Neuronal stem cell (in vitro differentiated cells): ENCODE measurements around the gene TANGO6.

Experiments
- DNase-seq: peaks from one replicate; pipeline ENCODE4 v3.0.0-alpha.2; 2013; ENCODE audit warnings: low spot score
- H2AFZ ChIP-seq: one replicate; pipeline ENCODE4 v1.6.1; 2013; ENCODE audit warnings: mild to moderate bottlenecking, low read length, inconsistent platforms
- H2AK5ac ChIP-seq: 2 replicates; pipeline ENCODE4 v1.6.1; 2013; ENCODE audit warnings: low read depth, mild to moderate bottlenecking, inconsistent platforms, low read length, moderate library complexity, mixed read lengths
- H2BK120ac ChIP-seq: 2 replicates; pipeline ENCODE4 v1.6.1; 2013; ENCODE audit warnings: low read depth, mild to moderate bottlenecking, inconsistent platforms, low read length, moderate library complexity, mixed read lengths
- H2BK12ac ChIP-seq: one replicate; pipeline ENCODE4 v1.6.1; 2013; ENCODE audit warnings: low read length, inconsistent platforms
- H2BK15ac ChIP-seq: 2 replicates; pipeline ENCODE4 v1.6.1; 2013; ENCODE audit warnings: mild to moderate bottlenecking, low read length, inconsistent platforms, mixed read lengths
- H2BK5ac ChIP-seq: one replicate; pipeline ENCODE4 v1.6.1; 2013; ENCODE audit warnings: inconsistent platforms, mild to moderate bottlenecking, low read length, moderate library complexity
- H3K14ac ChIP-seq: one replicate; pipeline ENCODE4 v1.6.1; 2013; ENCODE audit warnings: low read length, inconsistent platforms
- H3K18ac ChIP-seq: 2 replicates; pipeline ENCODE4 v1.6.1; 2013; ENCODE audit warnings: low read length, inconsistent platforms
- H3K23ac ChIP-seq: 2 replicates; pipeline ENCODE4 v1.6.1; 2013; ENCODE audit warnings: low read depth, mild to moderate bottlenecking, mixed read lengths, low read length, inconsistent platforms; ENCODE audit not compliant: poor library complexity
- H3K27ac ChIP-seq: replicated peaks from 3 replicates; pipeline ENCODE4 v1.5.1; 2013; ENCODE audit warnings: low read length, inconsistent platforms
- H3K27me3 ChIP-seq, 3 experiments: 2 replicates each; pipeline ENCODE4 v1.6.1; 2013; ENCODE audit warnings: low read length in 3 of 3, mild to moderate bottlenecking in 2 of 3, inconsistent platforms in 1 of 3, low read depth in 1 of 3, mixed read lengths in 1 of 3, moderate library complexity in 1 of 3; ENCODE audit not compliant: control insufficient read depth in 3 of 3, insufficient read depth in 3 of 3
- H3K36me3 ChIP-seq, 2 donors: replicated peaks in 1 of 2; 2 replicates each; pipeline ENCODE4 v1.6.1; 2013; ENCODE audit warnings: low read length in 2 of 2; ENCODE audit not compliant: control insufficient read depth in 2 of 2, insufficient read depth in 2 of 2
- H3K4ac ChIP-seq: 2 replicates; pipeline ENCODE4 v1.6.1; 2013; ENCODE audit warnings: inconsistent platforms, mild to moderate bottlenecking, low read length, moderate library complexity
- H3K4me1 ChIP-seq, 2 donors: 1 replicate in 1 of 2; 2 replicates in 1 of 2; pipeline ENCODE4 v1.6.1; 2013; ENCODE audit warnings: low read length in 2 of 2, low read depth in 1 of 2; ENCODE audit not compliant: control insufficient read depth in 2 of 2, insufficient read depth in 1 of 2
- H3K4me2 ChIP-seq: one replicate; pipeline ENCODE4 v1.6.1; 2013; ENCODE audit warnings: mild to moderate bottlenecking, low read length, inconsistent platforms; ENCODE audit not compliant: insufficient read depth, poor library complexity, severe bottlenecking
- H3K4me3 ChIP-seq, 2 donors: 2 replicates each; pipeline ENCODE4 v1.5.1; 2013; ENCODE audit warnings: low read length in 2 of 2, mild to moderate bottlenecking in 2 of 2, inconsistent platforms in 1 of 2, moderate library complexity in 1 of 2
- H3K79me1 ChIP-seq: one replicate; pipeline ENCODE4 v1.6.1; 2013; ENCODE audit warnings: low read depth, mild to moderate bottlenecking, inconsistent platforms, low read length, moderate library complexity
- H3K9ac ChIP-seq: one replicate; pipeline ENCODE4 v1.6.1; 2013; ENCODE audit warnings: mild to moderate bottlenecking, low read depth, low read length, inconsistent platforms; ENCODE audit not compliant: poor library complexity
- H3K9me3 ChIP-seq, 2 donors: replicated peaks in 1 of 2; 2 replicates each; pipeline versions ENCODE3 to v1.6.1; 2013; ENCODE audit warnings: low read length in 2 of 2, mild to moderate bottlenecking in 2 of 2, inconsistent platforms in 1 of 2, low read depth in 1 of 2, mixed read lengths in 1 of 2, moderate library complexity in 1 of 2; ENCODE audit not compliant: control insufficient read depth in 2 of 2, insufficient read depth in 1 of 2
- H4K8ac ChIP-seq: one replicate; pipeline ENCODE4 v1.6.1; 2013; ENCODE audit warnings: low read depth, mild to moderate bottlenecking, inconsistent platforms, low read length, moderate library complexity
- H4K91ac ChIP-seq: one replicate; pipeline ENCODE4 v1.6.1; 2013; ENCODE audit warnings: low read length, low read depth, mild to moderate bottlenecking, inconsistent platforms; ENCODE audit not compliant: poor library complexity
- WGBS, 2 donors: extraction: QIAGEN DNeasy Blood & Tissue Kit; methylation state at CpG; one replicate each; pipeline ENCODE4 v1.1.7; 2013; ENCODE audit warnings: missing lambda C conversion rate in 2 of 2, mixed read lengths in 1 of 2; ENCODE audit not compliant: insufficient read length in 2 of 2, insufficient replicate concordance in 1 of 2; ENCODE audit errors: extremely low coverage in 2 of 2; 5-methylcytosine and 5-hydroxymethylcytosine counted together

TANGO6 gene

GRCh38 chr16:69036399-69037091 is 193.2 kb downstream of the TANGO6 start:
- no peak overlapping the region for H3K27ac ChIP-seq
- H3K18ac ChIP-seq: no peak overlapping the region
- H3K14ac ChIP-seq: no peak overlapping the region
- DNase-seq: no peak
- H3K4me2 ChIP-seq: no peak overlapping the region
- no peak overlapping the region for H3K9ac ChIP-seq
- H3K23ac ChIP-seq: no peak overlapping the region
- no peak overlapping the region for H4K8ac ChIP-seq
- no peak overlapping the region for H3K4ac ChIP-seq
- H2AK5ac ChIP-seq: no peak overlapping the region
- H3K4me1 ChIP-seq: peaks cover 0 to 2% of the 10 kb centered on the region in 2 donors
- no peak overlapping the region for H2AFZ ChIP-seq
- H2BK5ac ChIP-seq: no peak overlapping the region
- H2BK12ac ChIP-seq: no peak overlapping the region
- no peaks in the 10 kb centered on the region for H3K79me1 ChIP-seq
- no peaks in the 10 kb centered on the region for H3K27me3 ChIP-seq
- H2BK120ac ChIP-seq: no peak overlapping the region
- peaks cover 2 to 3% of the 10 kb centered on the region in 2 donors for H3K36me3 ChIP-seq
- no peak overlapping the region for H4K91ac ChIP-seq
- no peak overlapping the region for H2BK15ac ChIP-seq
- H3K4me3 ChIP-seq: no peak overlapping the region
- WGBS, 2 donors: no CpG with 5 or more reads among the region's 12 CpGs
- H3K9me3 ChIP-seq: peaks cover 2% of the 10 kb centered on the region in 2 donors

- H3K9ac ChIP-seq: no peak overlapping the region
- H2AFZ ChIP-seq: no peak overlapping the region
- H2BK12ac ChIP-seq: no peak overlapping the region
- no peak overlapping the region for H3K23ac ChIP-seq
- no peak overlapping the region for H2BK15ac ChIP-seq
- H3K4me1 ChIP-seq: peaks cover 0 to 2% of the 10 kb centered on the region in 2 donors
- no peak overlapping the region for H4K91ac ChIP-seq
- no CpG with 5 or more reads among the region's 6 CpGs for WGBS, 2 donors
- H3K4ac ChIP-seq: no peak overlapping the region
- H3K18ac ChIP-seq: peak overlapping the region; percentile 41
- H2BK5ac ChIP-seq: no peak overlapping the region
- H2AK5ac ChIP-seq: no peak overlapping the region
- no peak overlapping the region for H3K27ac ChIP-seq
- peaks cover 2 to 7% of the 10 kb centered on the region in 2 donors for H3K9me3 ChIP-seq
- H3K4me2 ChIP-seq: no peak overlapping the region
- H3K79me1 ChIP-seq: no peaks in the 10 kb centered on the region
- no peak overlapping the region for H3K14ac ChIP-seq
- H3K4me3 ChIP-seq: no peak overlapping the region
- peaks cover 2 to 6% of the 10 kb centered on the region in 2 donors for H3K36me3 ChIP-seq
- no peak overlapping the region for H4K8ac ChIP-seq
- H2BK120ac ChIP-seq: no peak overlapping the region
- no peaks in the 10 kb centered on the region for H3K27me3 ChIP-seq
- DNase-seq: no peak
Measured at GRCh38 chr16:69037373-69038160, 194.2 kb downstream of the TANGO6 start.

DNA sequence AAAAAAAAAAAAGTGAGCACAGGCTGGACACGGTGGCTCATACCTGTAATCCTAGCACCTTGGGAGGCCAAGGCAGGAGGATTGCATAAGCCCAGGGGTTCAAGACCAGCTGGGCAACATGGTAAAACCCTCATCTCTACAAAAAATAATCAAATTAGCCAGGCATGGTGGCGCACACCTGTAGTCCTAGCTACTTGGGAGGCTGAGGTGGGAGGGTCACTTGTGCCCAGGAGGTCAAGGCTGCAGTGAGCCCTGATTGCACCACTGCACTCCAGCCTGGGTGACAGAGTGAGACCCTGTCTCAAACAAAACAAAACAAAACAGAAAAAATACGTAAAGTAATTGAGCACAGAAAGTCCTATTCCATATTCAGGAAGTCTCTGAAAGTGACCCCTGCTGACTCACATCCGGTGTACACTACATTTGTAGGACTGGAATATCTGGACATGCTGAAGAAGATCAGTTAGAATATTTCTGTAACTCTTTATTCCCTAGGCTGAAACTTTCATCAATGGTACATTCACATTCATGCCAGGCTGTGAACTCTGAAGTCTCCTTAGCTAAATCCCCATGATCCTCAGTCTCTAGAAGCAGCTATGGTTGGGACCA is 196.1 kb downstream of the TANGO6 start:
- H3K27ac ChIP-seq: no peak overlapping the region

More for the DNA sequence above, 196.1 kb downstream of the TANGO6 start:
- no peak overlapping the region for H3K4ac ChIP-seq
- peaks cover 0 to 2% of the 10 kb centered on the region in 2 donors for H3K4me1 ChIP-seq
- no peak overlapping the region for H2AK5ac ChIP-seq
- no peak overlapping the region for H3K14ac ChIP-seq
- H4K8ac ChIP-seq: no peak overlapping the region
- H3K27me3 ChIP-seq: no peaks in the 10 kb centered on the region
- no peak overlapping the region for H2BK120ac ChIP-seq
- H3K79me1 ChIP-seq: no peaks in the 10 kb centered on the region
- no CpG with 5 or more reads among the region's 4 CpGs for WGBS, 2 donors
- H3K23ac ChIP-seq: no peak overlapping the region
- no peak for DNase-seq
- H3K36me3 ChIP-seq: peaks cover 2 to 6% of the 10 kb centered on the region in 2 donors
- H3K4me3 ChIP-seq: no peak overlapping the region
- H3K9ac ChIP-seq: no peak overlapping the region
- H2BK5ac ChIP-seq: no peak overlapping the region
- H3K4me2 ChIP-seq: no peak overlapping the region
- H3K18ac ChIP-seq: no peak overlapping the region
- H2AFZ ChIP-seq: no peak overlapping the region
- H2BK12ac ChIP-seq: no peak overlapping the region
- H2BK15ac ChIP-seq: no peak overlapping the region
- H4K91ac ChIP-seq: no peak overlapping the region
- H3K9me3 ChIP-seq: peaks cover 2 to 7% of the 10 kb centered on the region in 2 donors
